K562 (cell line): ENCODE results near the gene EPN3.

Experiments
- CBX8 ChIP-seq: fragments of 200-600 bp; sonication (generic); IDR thresholded peaks from 2 replicates; pipeline ENCODE4 v1.6.1; 2012; ENCODE audit warnings: borderline replicate concordance, mixed run types, low read depth, mild to moderate bottlenecking, moderate library complexity, mixed read lengths, low read length, control low read depth, inconsistent platforms; ENCODE audit not compliant: poor library complexity, severe bottlenecking; ENCODE audit errors: extremely low read depth
- TEAD4 ChIP-seq, 2 experiments: sonication (generic) in 1 of 2; formaldehyde crosslinking in 1 of 2; IDR thresholded peaks; 2 replicates each; pipeline versions ENCODE4 v1.6.1 to v1.8.0; 2012 to 2022; ENCODE audit warnings: borderline replicate concordance in 1 of 2, inconsistent platforms in 1 of 2, low read length in 1 of 2, mild to moderate bottlenecking in 1 of 2, missing genetic modification reagents in 1 of 2
- TF ChIP-seq, protein P1 (sequence below): fragments of 450-650 bp; formaldehyde crosslinking; IDR thresholded peaks from 2 replicates; pipeline ENCODE4 v1.4.0; 2020; ENCODE audit warnings: mild to moderate bottlenecking, moderate library complexity
- TF ChIP-seq, protein P2 (sequence below): sonication (generic); formaldehyde crosslinking; IDR thresholded peaks from 2 replicates; pipeline ENCODE4 v1.9.0; 2022; ENCODE audit warnings: mild to moderate bottlenecking, missing genetic modification reagents

DNA sequence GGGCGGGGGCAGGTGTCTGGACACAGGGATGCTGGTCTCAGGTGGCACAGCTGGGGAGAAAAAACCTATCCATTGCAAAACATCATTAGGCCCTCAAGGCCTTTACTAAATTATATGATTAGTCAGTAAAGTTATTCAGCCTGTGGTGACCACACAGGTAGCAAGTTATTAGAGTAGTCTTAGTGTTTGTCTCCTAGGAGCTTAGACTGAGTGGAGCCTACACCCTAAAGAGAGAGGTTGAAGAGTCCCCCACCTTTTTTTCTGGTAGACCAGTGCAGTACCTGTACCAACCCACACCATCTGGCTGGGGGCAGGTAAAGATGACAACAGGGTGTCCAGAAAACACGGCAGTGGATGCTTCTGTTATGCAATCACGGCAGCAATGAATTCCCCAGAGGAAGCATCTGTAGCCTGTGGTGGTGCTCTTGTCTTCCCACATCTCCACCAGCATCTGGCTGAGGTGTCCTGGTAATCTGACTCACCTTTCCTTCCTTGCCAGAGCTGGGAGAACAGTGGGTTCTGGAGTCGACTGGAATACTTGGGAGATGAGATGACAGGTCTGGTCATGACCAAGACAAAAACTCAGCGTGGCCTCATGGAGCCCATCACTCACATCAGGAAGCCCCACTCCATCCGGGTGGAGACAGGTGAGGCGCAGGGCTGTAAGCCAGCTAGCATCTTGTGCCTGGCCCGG lies 13.2 kb upstream of the EPN3 start:
- TF ChIP-seq, protein P1, sequence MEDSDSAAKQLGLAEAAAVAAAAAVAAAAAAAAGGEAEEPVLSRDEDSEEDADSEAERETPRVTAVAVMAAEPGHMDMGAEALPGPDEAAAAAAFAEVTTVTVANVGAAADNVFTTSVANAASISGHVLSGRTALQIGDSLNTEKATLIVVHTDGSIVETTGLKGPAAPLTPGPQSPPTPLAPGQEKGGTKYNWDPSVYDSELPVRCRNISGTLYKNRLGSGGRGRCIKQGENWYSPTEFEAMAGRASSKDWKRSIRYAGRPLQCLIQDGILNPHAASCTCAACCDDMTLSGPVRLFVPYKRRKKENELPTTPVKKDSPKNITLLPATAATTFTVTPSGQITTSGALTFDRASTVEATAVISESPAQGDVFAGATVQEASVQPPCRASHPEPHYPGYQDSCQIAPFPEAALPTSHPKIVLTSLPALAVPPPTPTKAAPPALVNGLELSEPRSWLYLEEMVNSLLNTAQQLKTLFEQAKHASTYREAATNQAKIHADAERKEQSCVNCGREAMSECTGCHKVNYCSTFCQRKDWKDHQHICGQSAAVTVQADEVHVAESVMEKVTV (CRISPR knock-in tag): no peak
- TF ChIP-seq CBX8 (no peak), TEAD4 (IDR thresholded peaks at IDR 0.05; ENCODE audit: low read length) (no peak), TEAD4 (CRISPR knock-in tag; IDR thresholded peaks at IDR 0.05; ENCODE audit: borderline replicate concordance) (no peak)
- TF ChIP-seq, protein P2, sequence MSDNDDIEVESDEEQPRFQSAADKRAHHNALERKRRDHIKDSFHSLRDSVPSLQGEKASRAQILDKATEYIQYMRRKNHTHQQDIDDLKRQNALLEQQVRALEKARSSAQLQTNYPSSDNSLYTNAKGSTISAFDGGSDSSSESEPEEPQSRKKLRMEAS (CRISPR knock-in tag): no peak
